GM12872 (cell line): Measurements from ENCODE around the gene COX7A2.

ENCODE experiments used
- CTCF ChIP-seq: IDR thresholded peaks from 3 replicates; pipeline ENCODE4 v1.5.1; 2011; ENCODE audit warnings: low read depth, mild to moderate bottlenecking, low read length, moderate library complexity; ENCODE audit not compliant: insufficient read depth

COX7A2 gene

GRCh38 chr6:75286955-75287354, 43.4 kb upstream of the COX7A2 start:
- no peak for TF ChIP-seq CTCF

GRCh38 chr6:75285283-75285639, 41.7 kb upstream of the COX7A2 start:
- no peak for TF ChIP-seq CTCF

- no peak for TF ChIP-seq CTCF
Observed at GRCh38 chr6:75284632-75285282, 41.2 kb upstream of the COX7A2 start, which contains the start of gene TMEM30A. Gene TMEM30A (minus strand): TSS chr6:75284792. CDS start chr6:75284638, 154 bp downstream.

- no peak for TF ChIP-seq CTCF
Observed at GRCh38 chr6:75283907-75284631, 40.5 kb upstream of the COX7A2 start.

- no peak for TF ChIP-seq CTCF
Observed at GRCh38 chr6:75282706-75283105, 39.1 kb upstream of the COX7A2 start.

DNA sequence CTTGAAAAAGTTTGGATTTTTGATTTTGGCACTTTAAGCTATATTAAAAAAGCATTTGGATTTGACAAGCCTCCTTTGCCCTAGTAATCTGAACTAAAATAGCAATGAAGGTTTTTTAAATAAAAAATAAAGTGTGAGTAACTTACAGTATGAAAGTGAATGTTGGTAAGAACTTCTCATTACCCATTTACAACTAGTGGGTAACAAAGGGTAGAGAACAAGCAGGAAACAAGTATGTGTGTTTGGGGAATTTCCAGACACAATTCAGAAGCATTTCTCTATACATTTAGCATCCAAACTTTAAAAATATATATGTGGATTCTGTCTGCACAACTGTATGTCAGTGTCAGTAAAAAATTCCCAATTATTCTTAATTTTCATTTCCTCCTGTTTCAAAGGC, 38.1 kb upstream of the COX7A2 start:
- TF ChIP-seq CTCF, result no peak

DNA sequence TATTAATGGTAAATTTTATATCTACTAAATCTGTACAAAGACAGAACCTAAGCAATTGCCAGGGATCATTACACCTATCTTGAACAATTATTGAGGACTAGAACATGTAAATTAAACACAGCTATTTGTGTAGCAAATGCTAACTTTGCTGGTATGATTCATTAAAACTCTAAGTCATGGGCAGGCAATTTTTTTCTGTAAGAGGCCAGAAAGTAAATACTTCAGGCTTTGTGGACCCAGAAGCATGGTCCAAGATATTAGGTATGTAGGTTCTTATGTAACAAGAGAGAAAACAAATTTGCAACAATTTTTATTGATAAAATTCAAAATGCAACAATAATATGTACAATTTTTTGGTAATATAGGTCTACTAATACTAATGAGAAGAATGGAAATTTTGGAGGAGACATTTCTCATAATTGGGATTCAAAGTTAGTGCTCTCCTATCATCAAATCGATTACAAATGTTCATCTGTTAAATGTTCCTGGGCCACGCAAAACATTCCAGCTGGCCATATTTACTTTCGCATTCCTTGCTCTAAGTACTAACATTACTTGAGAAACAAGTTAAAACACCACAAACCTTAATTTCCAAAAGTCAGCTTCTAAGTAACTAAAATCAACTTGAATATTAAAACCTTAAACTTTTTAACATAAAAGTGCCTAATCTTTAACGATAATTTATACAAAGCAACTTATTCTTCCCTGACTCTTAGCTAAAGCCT, 36.7 kb upstream of the COX7A2 start:
- no peak for TF ChIP-seq CTCF
